ENCODE results near the gene HSD17B4.
"Not testable (repeated sequence)": the region's sequence is repeated elsewhere in the genome, so short reads cannot be mapped to it uniquely, and the experiment has no call there.

HSD17B4 gene

GRCh38 chr5:119452373-119453039, at the start of gene HSD17B4:
Gene HSD17B4, plus strand, starts transcription at chr5:119452497. Its CDS starts 79 bp downstream, at chr5:119452576.
- in situ Hi-C loops (cut with MboI; ENCODE audit: low pct_unique_long_range_greater_than_20kb, low sequenced_read_pairs), result loop anchor here (25.0 kb wide), 1 partner anchor 285 kb away; no protein-coding TSS in a partner anchor
- peak; percentile 90 for DNase-seq

GRCh38 chr5:119402555-119402954, 49.7 kb upstream of the HSD17B4 start:
- DNase-seq, result no peak
- in situ Hi-C loops (cut with MboI; ENCODE audit: low pct_unique_long_range_greater_than_20kb, low sequenced_read_pairs), result loop anchor here (25.0 kb wide), 1 partner anchor 390 kb away; no protein-coding TSS in a partner anchor

GRCh38 chr5:119404033-119404432, 48.3 kb upstream of the HSD17B4 start:
- in situ Hi-C loops (cut with MboI; ENCODE audit: low pct_unique_long_range_greater_than_20kb, low sequenced_read_pairs), result loop anchor here (25.0 kb wide), 1 partner anchor 392 kb away; no protein-coding TSS in a partner anchor

GRCh38 chr5:119405419-119405818, 46.9 kb upstream of the HSD17B4 start:
- DNase-seq, result no peak
- in situ Hi-C loops (cut with MboI; ENCODE audit: low pct_unique_long_range_greater_than_20kb, low sequenced_read_pairs), result loop anchor here (25.0 kb wide), 1 partner anchor 393 kb away; no protein-coding TSS in a partner anchor

More at GRCh38 chr5:119404033-119404432, 48.3 kb upstream of the HSD17B4 start:
- DNase-seq, result no peak

GRCh38 chr5:119406551-119407110, 45.7 kb upstream of the HSD17B4 start:
- in situ Hi-C loops (cut with MboI; ENCODE audit: low pct_unique_long_range_greater_than_20kb, low sequenced_read_pairs), result loop anchor here (25.0 kb wide), 1 partner anchor 394 kb away; no protein-coding TSS in a partner anchor

GRCh38 chr5:119409235-119409815, 43.0 kb upstream of the HSD17B4 start:
- DNase-seq, result no peak
- in situ Hi-C loops (cut with MboI; ENCODE audit: low pct_unique_long_range_greater_than_20kb, low sequenced_read_pairs), result loop anchor here (25.0 kb wide), 1 partner anchor 397 kb away; no protein-coding TSS in a partner anchor

More at GRCh38 chr5:119406551-119407110, 45.7 kb upstream of the HSD17B4 start:
- no peak for DNase-seq

GRCh38 chr5:119410448-119411159, 41.7 kb upstream of the HSD17B4 start:
- in situ Hi-C loops (cut with MboI; ENCODE audit: low pct_unique_long_range_greater_than_20kb, low sequenced_read_pairs), result loop anchor here (25.0 kb wide), 1 partner anchor 398 kb away; no protein-coding TSS in a partner anchor
- DNase-seq, result no peak

- in situ Hi-C loops (cut with MboI; ENCODE audit: low pct_unique_long_range_greater_than_20kb, low sequenced_read_pairs), result loop anchor here (25.0 kb wide), 1 partner anchor 399 kb away; no protein-coding TSS in a partner anchor
- DNase-seq, result peak; percentile 85
Observed at GRCh38 chr5:119411361-119412278, 40.7 kb upstream of the HSD17B4 start.

GRCh38 chr5:119412279-119413227, 39.7 kb upstream of the HSD17B4 start:
- no peak for DNase-seq
- in situ Hi-C loops (cut with MboI; ENCODE audit: low pct_unique_long_range_greater_than_20kb, low sequenced_read_pairs), result loop anchor here (25.0 kb wide), 1 partner anchor 400 kb away; no protein-coding TSS in a partner anchor

- DNase-seq, result peak; percentile 87
- in situ Hi-C loops (cut with MboI; ENCODE audit: low pct_unique_long_range_greater_than_20kb, low sequenced_read_pairs), result loop anchor here (25.0 kb wide), 1 partner anchor 402 kb away; no protein-coding TSS in a partner anchor
Observed at GRCh38 chr5:119414124-119414734, 38.1 kb upstream of the HSD17B4 start.

- DNase-seq, result peak; percentile 64
- in situ Hi-C loops (cut with MboI; ENCODE audit: low pct_unique_long_range_greater_than_20kb, low sequenced_read_pairs), result loop anchor here (25.0 kb wide), 1 partner anchor 406 kb away; no protein-coding TSS in a partner anchor
Observed at GRCh38 chr5:119417891-119418605, 34.2 kb upstream of the HSD17B4 start.

GRCh38 chr5:119418606-119419100, 33.6 kb upstream of the HSD17B4 start:
- in situ Hi-C loops (cut with MboI; ENCODE audit: low pct_unique_long_range_greater_than_20kb, low sequenced_read_pairs), result loop anchor here (25.0 kb wide), 1 partner anchor 406 kb away; no protein-coding TSS in a partner anchor
- peak; percentile 33 for DNase-seq

GRCh38 chr5:119420169-119420568, 32.1 kb upstream of the HSD17B4 start:
- DNase-seq, result peak; percentile 79
- in situ Hi-C loops (cut with MboI; ENCODE audit: low pct_unique_long_range_greater_than_20kb, low sequenced_read_pairs), result loop anchor here (25.0 kb wide), 1 partner anchor 408 kb away; no protein-coding TSS in a partner anchor

- in situ Hi-C loops (cut with MboI; ENCODE audit: low pct_unique_long_range_greater_than_20kb, low sequenced_read_pairs), result no loop called here
- no peak for DNase-seq
Observed at GRCh38 chr5:119426057-119426456, 26.2 kb upstream of the HSD17B4 start.

- in situ Hi-C loops (cut with MboI; ENCODE audit: low pct_unique_long_range_greater_than_20kb, low sequenced_read_pairs), result no loop called here
- DNase-seq, result no peak
Observed at GRCh38 chr5:119427060-119427459, 25.2 kb upstream of the HSD17B4 start.

GRCh38 chr5:119427596-119427995, 24.7 kb upstream of the HSD17B4 start:
- peak; percentile 61 for DNase-seq

More at GRCh38 chr5:119427596-119427995, 24.7 kb upstream of the HSD17B4 start:
- in situ Hi-C loops (cut with MboI; ENCODE audit: low pct_unique_long_range_greater_than_20kb, low sequenced_read_pairs), result not testable (repeated sequence)
